Naive thymus-derived CD4-positive, alpha-beta T cell (primary cell): Measurements from ENCODE around the gene RRP15. TPM values are rescaled to one million over a fixed set of nuclear protein-coding genes. Genes with fewer than 3 reads are reported as not detected.
A peak's percentile ranks its signal among the peaks of the same experiment; 100 is the strongest.

Source experiments
- ATAC-seq: fragments of 150-1000 bp; cut with Tn5 transposase; 2 replicates; pipeline ENCODE4 v1.10.0; 2021; ENCODE audit warnings: mild to moderate bottlenecking, moderate library complexity
- CTCF ChIA-PET: fragments of 350-600 bp; sonication (Branson Sonifier 250); formaldehyde crosslinking; loops from one replicate; lab custom pipeline; 2021; ENCODE audit warnings: antibody characterized with exemption; lab: Charles Lee
- POLR2A ChIA-PET: fragments of 350-600 bp; sonication (Branson Sonifier 250); formaldehyde crosslinking; loops from one replicate; lab custom pipeline; 2021; ENCODE audit warnings: antibody characterized with exemption, inconsistent platforms; lab: Charles Lee
- DNase-seq, 9 donors: peaks; one replicate each; pipeline versions ENCODE4 v3.0.0 to v3.0.0-alpha.2; 2020 to 2022; ENCODE audit warnings: mixed read lengths in 1 of 9
- H3K27ac ChIP-seq: one replicate; pipeline ENCODE4 v1.7.0; 2013; ENCODE audit warnings: mild to moderate bottlenecking, low read depth, low read length, moderate library complexity
- H3K27me3 ChIP-seq, 2 donors: one replicate each; pipeline ENCODE4 v1.7.0; 2013; ENCODE audit warnings: low read length in 2 of 2, mild to moderate bottlenecking in 2 of 2, moderate library complexity in 2 of 2; ENCODE audit not compliant: control insufficient read depth in 2 of 2, insufficient read depth in 2 of 2
- H3K36me3 ChIP-seq, 3 experiments: 1 replicate in 2 of 3; 2 replicates in 1 of 3; pipeline ENCODE4 v1.7.0; 2013; ENCODE audit warnings: low read length in 3 of 3, mild to moderate bottlenecking in 3 of 3, moderate library complexity in 1 of 3; ENCODE audit not compliant: insufficient read depth in 3 of 3, control insufficient read depth in 2 of 3
- H3K4me1 ChIP-seq, 2 donors: one replicate each; pipeline ENCODE4 v1.7.0; 2013; ENCODE audit warnings: low read length in 2 of 2, mild to moderate bottlenecking in 2 of 2, moderate library complexity in 1 of 2; ENCODE audit not compliant: control insufficient read depth in 2 of 2, insufficient read depth in 2 of 2
- H3K4me3 ChIP-seq: 2 replicates; pipeline ENCODE4 v1.7.0; 2013; ENCODE audit warnings: mild to moderate bottlenecking, low read length
- H3K9me3 ChIP-seq, 3 experiments: 1 replicate in 2 of 3; 2 replicates in 1 of 3; pipeline ENCODE4 v1.7.0; 2013; ENCODE audit warnings: low read length in 3 of 3; ENCODE audit not compliant: control insufficient read depth in 2 of 3
- H3K27ac Mint-ChIP-seq, 9 donors: one replicate each; pipeline ENCODE4 v1.8.0; 2020 to 2022; ENCODE audit warnings: mixed read lengths in 9 of 9, mild to moderate bottlenecking in 8 of 9, moderate library complexity in 5 of 9, inconsistent platforms in 2 of 9
- H3K27me3 Mint-ChIP-seq, 5 donors: one replicate each; pipeline ENCODE4 v1.8.0; 2021 to 2022; ENCODE audit warnings: mixed read lengths in 5 of 5, mild to moderate bottlenecking in 1 of 5
- H3K36me3 Mint-ChIP-seq, 5 donors: one replicate each; pipeline ENCODE4 v1.8.0; 2020 to 2022; ENCODE audit warnings: mixed read lengths in 5 of 5, mild to moderate bottlenecking in 3 of 5, inconsistent platforms in 1 of 5
- H3K4me1 Mint-ChIP-seq, 7 donors: one replicate each; pipeline ENCODE4 v1.8.0; 2020 to 2022; ENCODE audit warnings: mixed read lengths in 7 of 7, mild to moderate bottlenecking in 3 of 7, inconsistent platforms in 1 of 7
- H3K4me3 Mint-ChIP-seq, 10 donors: one replicate each; pipeline ENCODE4 v1.8.0; 2020 to 2022; ENCODE audit warnings: mild to moderate bottlenecking in 10 of 10, mixed read lengths in 10 of 10, moderate library complexity in 6 of 10, inconsistent platforms in 2 of 10
- H3K9me3 Mint-ChIP-seq, 11 donors: one replicate each; pipeline ENCODE4 v1.8.0; 2020 to 2022; ENCODE audit warnings: mixed read lengths in 11 of 11, mild to moderate bottlenecking in 4 of 11, inconsistent platforms in 1 of 11, moderate library complexity in 1 of 11
- intact Hi-C, 2 donors: fragments of 100-400 bp; cut with micrococcal nuclease; formaldehyde crosslinking; loops; one replicate each; pipeline ENCODE4 v1.15.1; 2023
- polyA plus RNA-seq, 2 donors: library from polyadenylated mRNA; unstranded; fragments of 300-500 nt; fragmentation: Illumina TruSeq; gene quantifications; one replicate each; pipeline ENCODE4 v1.2.3, GENCODE V29; 2021
- total RNA-seq, 6 experiments: library from RNA in 5 of 6; stranded (reverse) in 5 of 6; gene quantifications; 1 replicate in 5 of 6; 2 replicates in 1 of 6; pipeline ENCODE4 v1.2.3 and lab custom pipeline; 2021 to 2026

The RRP15 gene
- total and polyA plus RNA-seq, 7 experiments from 2014 or later, result 12.4 to 19.0 (median 17.7) TPM

- H3K4me3 ChIP-seq, result peak overlapping the region; percentile 32
- H3K4me1 ChIP-seq, result peaks cover 0 to 7% of the 10 kb centered on the region in 2 donors
- peaks cover 9 to 34% (median 26%) of the 10 kb centered on the region in 5 donors for H3K27me3 Mint-ChIP-seq
- H3K4me1 Mint-ChIP-seq, result peaks cover 14 to 34% (median 30%) of the 10 kb centered on the region in 7 donors
- no peak overlapping the region for H3K27ac ChIP-seq
- intact Hi-C loops, result loop anchor here in 1 of 2 donors (1.0 to 2.0 kb wide), 3 partner anchors 12 to 25 kb away; no protein-coding TSS in a partner anchor
- H3K9me3 Mint-ChIP-seq, result no peaks in the 10 kb centered on the region
- ChIA-PET CTCF (no interaction called here), POLR2A (no interaction called here)
- H3K9me3 ChIP-seq, result no peaks in the 10 kb centered on the region
- no peaks in the 10 kb centered on the region for H3K36me3 ChIP-seq
- H3K27me3 ChIP-seq, result no peaks in the 10 kb centered on the region
- H3K36me3 Mint-ChIP-seq, result no peaks in the 10 kb centered on the region
- peak overlapping the region in 4 of 9 donors; percentile 7 to 54 (median 18) for H3K27ac Mint-ChIP-seq
- ATAC-seq (peak; percentile 81), DNase-seq (peak in 6 of 9 donors; percentile 16 to 33 (median 20))
- peak overlapping the region; percentile 21 to 86 (median 70) for H3K4me3 Mint-ChIP-seq
Observed at GRCh38 chr1:218351391-218352074, 66.4 kb downstream of the RRP15 start.

DNA sequence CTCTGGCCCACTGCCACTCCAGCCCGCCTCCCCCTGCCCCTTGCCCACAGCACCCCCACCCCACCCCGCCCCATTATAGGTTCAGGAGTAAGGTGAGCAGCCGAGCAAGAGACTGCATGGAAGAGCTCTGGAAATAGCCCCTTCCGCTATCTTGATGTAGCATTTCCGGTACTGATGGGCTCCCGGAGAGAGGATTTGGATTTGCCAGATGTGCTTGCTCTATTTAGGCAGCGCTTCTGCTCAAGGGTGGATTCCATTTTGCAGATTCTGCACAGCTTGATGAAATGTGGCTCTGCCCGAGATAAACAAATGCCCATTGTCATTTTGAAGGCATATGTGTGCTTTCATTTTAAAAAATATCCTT, 67.0 kb downstream of the RRP15 start:
- Histone ChIP-seq H3K36me3 (no peaks in the 10 kb centered on the region), H3K9me3 (no peaks in the 10 kb centered on the region), H3K27me3 (no peaks in the 10 kb centered on the region), H3K4me3 (no peak overlapping the region), H3K27ac (no peak overlapping the region), H3K4me1 (peaks cover 0 to 2% of the 10 kb centered on the region in 2 donors)
- no peak for DNase-seq
- Mint-ChIP-seq H3K4me1 (peaks cover 9 to 29% (median 25%) of the 10 kb centered on the region in 7 donors), H3K9me3 (no peaks in the 10 kb centered on the region), H3K36me3 (no peaks in the 10 kb centered on the region), H3K27ac (no peak overlapping the region), H3K27me3 (peaks cover 8 to 35% (median 22%) of the 10 kb centered on the region in 5 donors), H3K4me3 (peak overlapping the region in 1 of 10 donors; percentile 86)
- POLR2A ChIA-PET, result no interaction called here
- intact Hi-C loops, result no loop called here
- no peak for ATAC-seq
- CTCF ChIA-PET, result no interaction called here

GRCh38 chr1:218353656-218354055, 68.6 kb downstream of the RRP15 start:
- no peaks in the 10 kb centered on the region for H3K9me3 Mint-ChIP-seq
- H3K27me3 ChIP-seq, result no peaks in the 10 kb centered on the region
- ATAC-seq (no peak), DNase-seq (no peak)
- intact Hi-C loops, result no loop called here
- no peaks in the 10 kb centered on the region for H3K4me1 ChIP-seq
- peaks cover 4 to 36% (median 11%) of the 10 kb centered on the region in 5 donors for H3K27me3 Mint-ChIP-seq
- no peaks in the 10 kb centered on the region for H3K36me3 ChIP-seq
- POLR2A ChIA-PET, result no interaction called here
- CTCF ChIA-PET, result no interaction called here
- no peak overlapping the region for H3K27ac Mint-ChIP-seq
- no peak overlapping the region for H3K27ac ChIP-seq
- no peaks in the 10 kb centered on the region for H3K9me3 ChIP-seq
- H3K4me3 Mint-ChIP-seq, result no peak overlapping the region
- peaks cover 5 to 18% (median 13%) of the 10 kb centered on the region in 7 donors for H3K4me1 Mint-ChIP-seq
- no peak overlapping the region for H3K4me3 ChIP-seq
- no peaks in the 10 kb centered on the region for H3K36me3 Mint-ChIP-seq

- no peak overlapping the region for H3K27ac ChIP-seq
Observed at GRCh38 chr1:218355278-218355677, 70.2 kb downstream of the RRP15 start.

GRCh38 chr1:218357211-218357892, 72.3 kb downstream of the RRP15 start:
- intact Hi-C loops, result no loop called here
- no peaks in the 10 kb centered on the region for H3K4me1 Mint-ChIP-seq
- Histone ChIP-seq H3K27me3 (no peaks in the 10 kb centered on the region), H3K4me3 (no peak overlapping the region), H3K9me3 (no peaks in the 10 kb centered on the region), H3K27ac (no peak overlapping the region), H3K4me1 (no peaks in the 10 kb centered on the region), H3K36me3 (no peaks in the 10 kb centered on the region)
- H3K36me3 Mint-ChIP-seq, result no peaks in the 10 kb centered on the region
- no peaks in the 10 kb centered on the region for H3K9me3 Mint-ChIP-seq
- H3K4me3 Mint-ChIP-seq, result no peak overlapping the region
- ChIA-PET POLR2A (no interaction called here), CTCF (no interaction called here)
- ATAC-seq (no peak), DNase-seq (no peak)
- H3K27ac Mint-ChIP-seq, result no peak overlapping the region
- H3K27me3 Mint-ChIP-seq, result peaks cover 0 to 15% (median 11%) of the 10 kb centered on the region in 5 donors

More at GRCh38 chr1:218355278-218355677, 70.2 kb downstream of the RRP15 start:
- Mint-ChIP-seq H3K36me3 (no peaks in the 10 kb centered on the region), H3K4me3 (no peak overlapping the region), H3K27ac (no peak overlapping the region), H3K4me1 (peaks cover 5 to 16% (median 10%) of the 10 kb centered on the region in 7 donors), H3K27me3 (peaks cover 0 to 28% (median 11%) of the 10 kb centered on the region in 5 donors), H3K9me3 (no peaks in the 10 kb centered on the region)
- H3K27me3 ChIP-seq, result no peaks in the 10 kb centered on the region
- no peak overlapping the region for H3K4me3 ChIP-seq
- ChIA-PET POLR2A (no interaction called here), CTCF (no interaction called here)
- H3K36me3 ChIP-seq, result no peaks in the 10 kb centered on the region
- intact Hi-C loops, result no loop called here
- H3K4me1 ChIP-seq, result no peaks in the 10 kb centered on the region
- no peaks in the 10 kb centered on the region for H3K9me3 ChIP-seq
- DNase-seq (no peak), ATAC-seq (no peak)

DNA sequence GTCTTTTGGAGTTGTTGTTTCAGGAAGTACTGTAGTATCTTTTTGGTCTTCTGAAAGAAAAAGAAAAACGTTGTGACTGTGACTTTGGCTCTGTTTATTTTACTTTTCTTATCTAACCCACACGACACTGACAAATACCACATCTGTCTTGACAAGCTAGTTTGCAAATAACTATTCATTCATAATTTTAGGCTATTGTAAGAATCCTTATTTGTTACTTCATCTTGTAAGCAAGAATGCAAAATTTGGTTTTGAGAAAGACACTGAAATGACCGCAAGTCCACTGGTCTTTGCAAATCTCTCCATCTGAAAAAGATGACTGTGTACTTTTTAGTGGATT, 72.8 kb downstream of the RRP15 start:
- Histone ChIP-seq H3K4me3 (no peak overlapping the region), H3K4me1 (no peaks in the 10 kb centered on the region), H3K9me3 (no peaks in the 10 kb centered on the region), H3K36me3 (no peaks in the 10 kb centered on the region), H3K27ac (no peak overlapping the region), H3K27me3 (no peaks in the 10 kb centered on the region)
- Mint-ChIP-seq H3K4me3 (no peak overlapping the region), H3K4me1 (no peaks in the 10 kb centered on the region), H3K27me3 (peaks cover 0 to 14% (median 11%) of the 10 kb centered on the region in 5 donors), H3K36me3 (no peaks in the 10 kb centered on the region), H3K27ac (no peak overlapping the region), H3K9me3 (no peaks in the 10 kb centered on the region)
- DNase-seq (no peak), ATAC-seq (no peak)
- ChIA-PET CTCF (no interaction called here), POLR2A (no interaction called here)
- intact Hi-C loops, result no loop called here
